Adrenal gland (tissue), 12 donors: ENCODE measurements around the gene DAPP1. TPM values are rescaled to one million over a fixed set of nuclear protein-coding genes. Genes with fewer than 3 reads are reported as not detected.

Experiments used
- DNase-seq, 7 donors: peaks; one replicate each; pipeline ENCODE4 v3.0.0-alpha.2; 2019 to 2020
- H3K27ac ChIP-seq, 5 donors: fragments of 200-600 bp; sonication (generic) in 4 of 5; 1 replicate in 3 of 5; 2 replicates in 2 of 5; pipeline versions ENCODE4 v1.5.1 to v1.8.0; 2016 to 2020; ENCODE audit warnings: mild to moderate bottlenecking in 1 of 5
- H3K27me3 ChIP-seq: fragments of 200-600 bp; 2 replicates; pipeline ENCODE4 v1.8.0; 2021
- H3K36me3 ChIP-seq, 2 donors: fragments of 200-600 bp; replicated peaks in 1 of 2; 1 replicate in 1 of 2; 2 replicates in 1 of 2; pipeline versions ENCODE4 v1.5.1 to v1.8.0; 2018 to 2022
- H3K4me1 ChIP-seq, 2 donors: fragments of 200-600 bp; replicated peaks in 1 of 2; 1 replicate in 1 of 2; 2 replicates in 1 of 2; pipeline versions ENCODE4 v1.5.1 to v1.8.0; 2018 to 2021
- H3K4me3 ChIP-seq, 4 donors: fragments of 200-600 bp; sonication (generic) in 3 of 4; one replicate each; pipeline ENCODE4 v1.5.1; 2016 to 2018
- H3K9me3 ChIP-seq, 3 donors: fragments of 200-600 bp; sonication (generic) in 1 of 3; replicated peaks in 1 of 3; 1 replicate in 2 of 3; 2 replicates in 1 of 3; pipeline versions ENCODE4 v1.5.1 to v1.8.0; 2016 to 2021
- CTCF ChIP-seq, 6 experiments: fragments of 450-650 bp in 4 of 6; fragments of 200-600 bp in 2 of 6; sonication (generic) in 1 of 6; IDR thresholded peaks; 1 replicate in 5 of 6; 2 replicates in 1 of 6; pipeline versions ENCODE4 v1.5.1 to v1.8.0; 2016 to 2021; ENCODE audit warnings: antibody characterized with exemption in 6 of 6, mild to moderate bottlenecking in 2 of 6, moderate library complexity in 1 of 6
- POLR2A ChIP-seq, 2 donors: fragments of 450-650 bp; IDR thresholded peaks; one replicate each; pipeline ENCODE4 v1.6.1; 2017; ENCODE audit warnings: antibody characterized with exemption in 2 of 2, mild to moderate bottlenecking in 2 of 2, moderate library complexity in 1 of 2
- WGBS, 4 donors: extraction: QIAGEN DNeasy Blood & Tissue Kit in 2 of 4; methylation state at CpG; one replicate each; pipeline versions ENCODE4 v1.1.5 to v1.1.7; 2013 to 2017; 5-methylcytosine and 5-hydroxymethylcytosine counted together
- intact Hi-C, 2 donors: fragments of 100-400 bp; cut with DNase I; formaldehyde crosslinking; loops; one replicate each; pipeline versions ENCODE4 v1.14.1 to v1.15.0; 2022 to 2023
- polyA plus RNA-seq, 3 donors: library from polyadenylated mRNA; stranded (reverse); fragments of 200-250 nt in 2 of 3; fragments of 350-450 nt in 1 of 3; fragmentation: Illumina TruSeq in 1 of 3; extraction: RNeasy Lipid Tissue Mini Kit (QIAGEN cat#74804) in 1 of 3; gene quantifications; one replicate each; pipeline ENCODE4 v1.2.3, GENCODE V29; 2013 to 2014
- total RNA-seq, 9 donors: library from RNA; depleted of rRNA in 4 of 9; stranded (reverse); fragments of >200 nt in 4 of 9; fragments of 120-200 nt in 1 of 9; fragmentation: NEBNext Ultra II Directional in 1 of 9; extraction: Animal tissue kit (Norgen Biotek cat#: 25700) in 1 of 9; gene quantifications; one replicate each; pipeline versions ENCODE4 v1.1.0 to v1.2.4, GENCODE V29; 2013 to 2023
- donor health status: healthy with polysubstance abuse.
- donor health status: Bipolar disorder and iron deficiency.
- donor health status: DM: yes; HTN: yes; CAD: no.
- donor health status: DM: no; HTN: no; CAD: no.
- donor health status: DM: no; HTN: no; CAD: no.
- donor health status: DM: yes; HTN: yes; CAD: no.

Gene DAPP1
- total and polyA plus RNA-seq, 12 donors: 0.42 to 3.7 (median 1.4) TPM

- Histone ChIP-seq H3K27ac (no peak overlapping the region), H3K4me3 (no peak overlapping the region), H3K9me3 (no peaks in the 10 kb centered on the region), H3K36me3 (no peaks in the 10 kb centered on the region), H3K4me1 (no peaks in the 10 kb centered on the region), H3K27me3 (no peaks in the 10 kb centered on the region)
- TF ChIP-seq POLR2A (IDR thresholded peaks at IDR 0.05) (no peak), CTCF (IDR thresholded peaks at IDR 0.05) (no peak)
- 66 to 90% (median 81%) methylated on average over 4 of the region's 4 CpGs for WGBS, 4 donors
- no peak for DNase-seq
- intact Hi-C loops: loop anchor here (5.0 to 10.0 kb wide), 2 partner anchors 242 to 244 kb away; partner anchors contain the start of gene TRMT10A (in 2 of the 2)
Measured at GRCh38 chr4:99806545-99806944, 10.1 kb upstream of the DAPP1 start.

- intact Hi-C loops: loop anchor here (5.0 to 10.0 kb wide), 2 partner anchors 243 to 245 kb away; partner anchors contain the start of gene TRMT10A (in 2 of the 2)
- TF ChIP-seq CTCF (IDR thresholded peaks at IDR 0.05): no peak
- no peak for TF ChIP-seq POLR2A (IDR thresholded peaks at IDR 0.05)
- 50 to 69% (median 53%) methylated on average over 4 of the region's 4 CpGs for WGBS, 4 donors
- DNase-seq: no peak
- H3K27me3 ChIP-seq: no peaks in the 10 kb centered on the region
- no peak overlapping the region for H3K4me3 ChIP-seq
- no peaks in the 10 kb centered on the region for H3K4me1 ChIP-seq
- H3K36me3 ChIP-seq: no peaks in the 10 kb centered on the region
- no peak overlapping the region for H3K27ac ChIP-seq
- no peaks in the 10 kb centered on the region for H3K9me3 ChIP-seq
Measured at GRCh38 chr4:99807666-99808065, 9.0 kb upstream of the DAPP1 start.

- intact Hi-C loops: loop anchor here (5.0 to 10.0 kb wide), 2 partner anchors 244 to 246 kb away; partner anchors contain the start of gene TRMT10A (in 2 of the 2)
- Histone ChIP-seq H3K9me3 (no peaks in the 10 kb centered on the region), H3K27ac (no peak overlapping the region), H3K4me3 (no peak overlapping the region), H3K27me3 (no peaks in the 10 kb centered on the region), H3K36me3 (no peaks in the 10 kb centered on the region), H3K4me1 (no peaks in the 10 kb centered on the region)
- 19 to 23% (median 23%) methylated on average over 13 of the region's 13 CpGs for WGBS, 4 donors
- DNase-seq: peak; percentile 44 to 83 (median 62)
- TF ChIP-seq CTCF (IDR thresholded peaks at IDR 0.05): peak; percentile 43 to 75 (median 72)
- TF ChIP-seq POLR2A (IDR thresholded peaks at IDR 0.05): no peak
Measured at GRCh38 chr4:99808260-99808857, 8.3 kb upstream of the DAPP1 start.

- no peak overlapping the region for H3K27ac ChIP-seq
- TF ChIP-seq CTCF (IDR thresholded peaks at IDR 0.05) (no peak), POLR2A (IDR thresholded peaks at IDR 0.05) (no peak)
- no peaks in the 10 kb centered on the region for H3K36me3 ChIP-seq
- WGBS, 4 donors: 71 to 83% (median 80%) methylated on average over 1 of the region's 1 CpG
- intact Hi-C loops: loop anchor here (5.0 to 10.0 kb wide), 2 partner anchors 245 to 247 kb away; partner anchors contain the start of gene TRMT10A (in 2 of the 2)
- no peak for DNase-seq
- no peak overlapping the region for H3K4me3 ChIP-seq
- no peaks in the 10 kb centered on the region for H3K4me1 ChIP-seq
- no peaks in the 10 kb centered on the region for H3K9me3 ChIP-seq
- H3K27me3 ChIP-seq: no peaks in the 10 kb centered on the region
Measured at GRCh38 chr4:99809326-99809725, 7.3 kb upstream of the DAPP1 start.
